IMR-90 (cell line): Measurements from ENCODE around the gene STARD10. TPM values are rescaled to one million over a fixed set of nuclear protein-coding genes. Genes with fewer than 3 reads are reported as not detected.

Experiments used
- ATAC-seq: fragments of 200-7000 bp; cut with Tn5 transposase; 2 replicates; pipeline ENCODE4 v1.9.1; 2020; ENCODE audit warnings: low read depth, mild to moderate bottlenecking, moderate library complexity
- BruUV-seq: library from RNA; stranded (reverse); fragments of 400-500 nt; replicated peaks from 2 replicates; lab custom pipeline; 2021; lab: Mats Ljungman, UMichigan
- CTCF ChIA-PET: fragments of 300-600 bp; formaldehyde crosslinking; extraction: SDS; loops from one replicate; lab custom pipeline; 2021; ENCODE audit warnings: antibody characterized with exemption; lab: Yijun Ruan, JAX
- POLR2A ChIA-PET: fragments of 300-600 bp; sonication (Branson Sonifier 250); formaldehyde crosslinking; loops from one replicate; lab custom pipeline; 2022; ENCODE audit warnings: antibody characterized with exemption; ENCODE audit not compliant: unreplicated experiment; lab: Charles Lee
- DNase-seq: peaks from one replicate; pipeline ENCODE4 v3.0.0; 2013
- H2AFZ ChIP-seq: replicated peaks from 2 replicates; pipeline ENCODE3; 2013; ENCODE audit warnings: low read length, mild to moderate bottlenecking; ENCODE audit not compliant: poor library complexity
- H2AK5ac ChIP-seq: 2 replicates; pipeline ENCODE4 v1.6.1; 2013; ENCODE audit warnings: low read depth, low read length, inconsistent platforms
- H2AK9ac ChIP-seq: replicated peaks from 2 replicates; pipeline ENCODE3; 2013; ENCODE audit warnings: mild to moderate bottlenecking, low read depth, low read length, moderate library complexity; ENCODE audit not compliant: poor library complexity
- H2BK120ac ChIP-seq: 2 replicates; pipeline ENCODE4 v1.6.1; 2013; ENCODE audit warnings: low read depth, low read length, inconsistent platforms
- H2BK15ac ChIP-seq: 3 replicates; pipeline ENCODE4 v1.6.1; 2013; ENCODE audit warnings: low read depth, low read length, inconsistent platforms
- H2BK20ac ChIP-seq: 2 replicates; pipeline ENCODE4 v1.6.1; 2013; ENCODE audit warnings: low read depth, mild to moderate bottlenecking, inconsistent platforms, low read length, moderate library complexity
- H2BK5ac ChIP-seq: 2 replicates; pipeline ENCODE4 v1.6.1; 2013; ENCODE audit warnings: mild to moderate bottlenecking, low read depth, low read length, inconsistent platforms; ENCODE audit not compliant: poor library complexity, severe bottlenecking
- H3K14ac ChIP-seq: replicated peaks from 2 replicates; pipeline ENCODE4 v1.6.1; 2013; ENCODE audit warnings: low read depth, low read length, inconsistent platforms
- H3K18ac ChIP-seq: 2 replicates; pipeline ENCODE4 v1.6.1; 2013; ENCODE audit warnings: low read depth, low read length, control low read depth
- H3K23ac ChIP-seq: 2 replicates; pipeline ENCODE4 v1.6.1; 2013; ENCODE audit warnings: low read depth, low read length, inconsistent platforms
- H3K27ac ChIP-seq: 2 replicates; pipeline ENCODE4 v1.5.1; 2013; ENCODE audit warnings: mild to moderate bottlenecking, control low read depth, low read length; ENCODE audit not compliant: insufficient read depth
- H3K27me3 ChIP-seq: 2 replicates; pipeline ENCODE4 v1.6.1; 2013; ENCODE audit warnings: low read length; ENCODE audit not compliant: control insufficient read depth, insufficient read depth
- H3K36me3 ChIP-seq: 2 replicates; pipeline ENCODE4 v1.6.1; 2013; ENCODE audit warnings: low read length, mixed read lengths; ENCODE audit not compliant: control insufficient read depth, insufficient read depth
- H3K4ac ChIP-seq: 2 replicates; pipeline ENCODE4 v1.6.1; 2013; ENCODE audit warnings: low read depth, low read length, inconsistent platforms
- H3K4me1 ChIP-seq: 2 replicates; pipeline ENCODE4 v1.6.1; 2013; ENCODE audit warnings: low read length, mixed read lengths; ENCODE audit not compliant: control insufficient read depth, insufficient read depth
- H3K4me2 ChIP-seq: 2 replicates; pipeline ENCODE4 v1.6.1; 2013; ENCODE audit warnings: low read depth, mild to moderate bottlenecking, control low read depth, low read length, moderate library complexity
- H3K4me3 ChIP-seq: 2 replicates; pipeline ENCODE4 v1.5.1; 2013; ENCODE audit warnings: low read depth, mild to moderate bottlenecking, control low read depth, low read length, moderate library complexity; ENCODE audit not compliant: insufficient read depth
- H3K56ac ChIP-seq: 2 replicates; pipeline ENCODE4 v1.6.1; 2013; ENCODE audit warnings: low read length, inconsistent platforms; ENCODE audit not compliant: insufficient read depth; ENCODE audit errors: extremely low read depth
- H3K79me1 ChIP-seq, 2 experiments: 2 replicates each; pipeline ENCODE4 v1.6.1; 2013; ENCODE audit warnings: low read length in 2 of 2, inconsistent platforms in 1 of 2, low read depth in 1 of 2
- H3K9ac ChIP-seq: 2 replicates; pipeline ENCODE4 v1.6.1; 2013; ENCODE audit warnings: low read depth, low read length, control low read depth
- H3K9me1 ChIP-seq: 2 replicates; pipeline ENCODE4 v1.6.1; 2013; ENCODE audit warnings: low read length, inconsistent platforms; ENCODE audit not compliant: insufficient read depth
- H3K9me3 ChIP-seq: 2 replicates; pipeline ENCODE4 v1.6.1; 2013; ENCODE audit warnings: low read length; ENCODE audit not compliant: control insufficient read depth, insufficient read depth
- H4K20me1 ChIP-seq: 2 replicates; pipeline ENCODE4 v1.6.1; 2013; ENCODE audit warnings: low read length, inconsistent platforms; ENCODE audit not compliant: insufficient read depth
- H4K5ac ChIP-seq: 2 replicates; pipeline ENCODE4 v1.6.1; 2013; ENCODE audit warnings: mild to moderate bottlenecking, low read depth, low read length, control low read depth
- H4K8ac ChIP-seq, 2 experiments: 2 replicates each; pipeline ENCODE4 v1.6.1; 2013; ENCODE audit warnings: low read depth in 2 of 2, low read length in 2 of 2, control low read depth in 1 of 2, inconsistent platforms in 1 of 2
- H4K91ac ChIP-seq: 2 replicates; pipeline ENCODE4 v1.6.1; 2013; ENCODE audit warnings: low read depth, low read length, inconsistent platforms; ENCODE audit not compliant: insufficient read depth
- BHLHE40 ChIP-seq: fragments of 150-350 bp; IDR thresholded peaks from 2 replicates; pipeline ENCODE4 v1.6.1; 2016; ENCODE audit warnings: mild to moderate bottlenecking, low read depth, low read length
- CEBPB ChIP-seq: IDR thresholded peaks from 2 replicates; pipeline ENCODE4 v1.6.1; 2012; ENCODE audit warnings: low read depth, low read length, improper control_type of control experiment
- CHD1 ChIP-seq: IDR thresholded peaks from 2 replicates; pipeline ENCODE4 v1.6.1; 2012; ENCODE audit warnings: low read depth, low read length, improper control_type of control experiment
- FOS ChIP-seq: fragments of 150-350 bp; IDR thresholded peaks from 2 replicates; pipeline ENCODE4 v1.6.1; 2016; ENCODE audit warnings: low read depth, low read length
- MAFK ChIP-seq: IDR thresholded peaks from 2 replicates; pipeline ENCODE4 v1.6.1; 2012; ENCODE audit warnings: low read depth, low read length, improper control_type of control experiment
- MAZ ChIP-seq: IDR thresholded peaks from 2 replicates; pipeline ENCODE4 v1.6.1; 2012; ENCODE audit warnings: low read depth, mild to moderate bottlenecking, low read length, improper control_type of control experiment, moderate library complexity, borderline replicate concordance
- NFE2L2 ChIP-seq: fragments of 150-350 bp; IDR thresholded peaks from 2 replicates; pipeline ENCODE4 v1.6.1; 2016; ENCODE audit warnings: low read depth, mild to moderate bottlenecking, low read length
- RAD21 ChIP-seq: IDR thresholded peaks from 2 replicates; pipeline ENCODE4 v1.6.1; 2012; ENCODE audit warnings: low read length, improper control_type of control experiment
- RFX5 ChIP-seq: IDR thresholded peaks from 2 replicates; pipeline ENCODE4 v1.8.0; 2012; ENCODE audit warnings: low read depth, mild to moderate bottlenecking, low read length, moderate library complexity
- WGBS, 2 experiments: methylation state at CpG; one replicate each; pipeline versions ENCODE4 v1.1.5 to v1.1.7; 2013; ENCODE audit warnings: missing lambda C conversion rate in 2 of 2; ENCODE audit not compliant: insufficient read length in 1 of 2; ENCODE audit errors: extremely low coverage in 2 of 2; 5-methylcytosine and 5-hydroxymethylcytosine counted together
- dilution Hi-C: fragments of 300-500 bp; cut with HindIII; formaldehyde crosslinking; loops from one replicate; pipeline ENCODE4 v1.14.3; 2018; ENCODE audit warnings: low sequenced_read_pairs; ENCODE audit not compliant: unreplicated experiment
- in situ Hi-C: fragments of 300-500 bp; cut with MboI; formaldehyde crosslinking; loops from 3 replicates; pipeline ENCODE4 v1.14.3; 2019; ENCODE audit warnings: low sequenced_read_pairs, inconsistent platforms, mixed read lengths
- intact Hi-C: fragments of 100-400 bp; cut with micrococcal nuclease; formaldehyde crosslinking; loops from 2 replicates; pipeline ENCODE4 v1.10.0; 2022
- polyA plus RNA-seq, 3 experiments: library from polyadenylated mRNA; depleted of rRNA; stranded (reverse); fragments of >200 nt; gene quantifications; 2 replicates each; pipeline ENCODE4 v1.2.3, GENCODE V29; 2012; ENCODE audit warnings: low replicate concordance in 1 of 3
- total RNA-seq: library from RNA; depleted of rRNA; stranded (reverse); fragments of >200 nt; gene quantifications from 2 replicates; pipeline ENCODE4 v1.2.3, GENCODE V29; 2012
- TF ChIP-seq, protein P1 (sequence below): fragments of 150-350 bp; IDR thresholded peaks from 2 replicates; pipeline ENCODE4 v1.6.1; 2016; ENCODE audit warnings: low read depth, mild to moderate bottlenecking, low read length, moderate library complexity, borderline replicate concordance
- TF ChIP-seq, protein P2 (sequence below): conservative IDR thresholded peaks from 2 replicates; pipeline ENCODE4 v1.5.1; 2012; ENCODE audit warnings: mild to moderate bottlenecking, low read depth, low read length, improper control_type of control experiment
- TF ChIP-seq, protein P3 (sequence below): fragments of 150-350 bp; IDR thresholded peaks from 2 replicates; pipeline ENCODE4 v1.6.1; 2017; ENCODE audit warnings: mild to moderate bottlenecking, antibody characterized with exemption, low read length, low read depth

Gene STARD10
- total and polyA plus RNA-seq, 2 of the 4 experiments (the other 2 are of a cell fraction), result 23.8 to 37.4 TPM

DNA sequence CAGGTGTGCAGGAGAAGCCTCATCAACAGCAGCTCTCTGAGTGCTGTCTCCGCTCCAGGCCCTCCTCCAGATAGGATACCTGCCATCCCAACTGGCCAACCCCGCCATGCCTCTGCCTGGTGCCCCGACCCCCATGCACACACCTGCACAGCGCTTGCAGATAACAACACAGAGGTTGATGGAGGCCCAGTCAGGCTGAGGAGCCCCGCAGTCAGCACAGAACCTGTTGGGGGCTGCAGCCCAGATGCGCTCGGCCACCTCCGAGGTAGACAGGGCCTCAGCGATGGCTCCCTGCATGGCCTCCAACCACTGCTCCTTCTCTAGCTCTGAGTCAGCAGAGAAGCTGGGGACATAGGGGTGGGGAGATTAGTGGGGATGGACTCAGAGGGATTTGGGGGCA lies 86.8 kb downstream of the STARD10 start:
- no peak overlapping the region for H3K4me3 ChIP-seq
- no peak overlapping the region for H3K4ac ChIP-seq
- BruUV-seq, result no TSS peak
- POLR2A ChIA-PET, result no interaction called here
- intact Hi-C loops, result no loop called here
- no peaks in the 10 kb centered on the region for H3K9me3 ChIP-seq
- CTCF ChIA-PET, result no interaction called here
- TF ChIP-seq MAFK, result no peak
- TF ChIP-seq, protein P1, sequence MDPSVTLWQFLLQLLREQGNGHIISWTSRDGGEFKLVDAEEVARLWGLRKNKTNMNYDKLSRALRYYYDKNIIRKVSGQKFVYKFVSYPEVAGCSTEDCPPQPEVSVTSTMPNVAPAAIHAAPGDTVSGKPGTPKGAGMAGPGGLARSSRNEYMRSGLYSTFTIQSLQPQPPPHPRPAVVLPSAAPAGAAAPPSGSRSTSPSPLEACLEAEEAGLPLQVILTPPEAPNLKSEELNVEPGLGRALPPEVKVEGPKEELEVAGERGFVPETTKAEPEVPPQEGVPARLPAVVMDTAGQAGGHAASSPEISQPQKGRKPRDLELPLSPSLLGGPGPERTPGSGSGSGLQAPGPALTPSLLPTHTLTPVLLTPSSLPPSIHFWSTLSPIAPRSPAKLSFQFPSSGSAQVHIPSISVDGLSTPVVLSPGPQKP, result no peak
- no peak for TF ChIP-seq NFE2L2
- no peak for TF ChIP-seq RFX5
- no peak for TF ChIP-seq MAZ
- no peak for TF ChIP-seq BHLHE40
- TF ChIP-seq RAD21, result no peak
- TF ChIP-seq CHD1, result no peak
- no peak for TF ChIP-seq CEBPB
- TF ChIP-seq, protein P2, sequence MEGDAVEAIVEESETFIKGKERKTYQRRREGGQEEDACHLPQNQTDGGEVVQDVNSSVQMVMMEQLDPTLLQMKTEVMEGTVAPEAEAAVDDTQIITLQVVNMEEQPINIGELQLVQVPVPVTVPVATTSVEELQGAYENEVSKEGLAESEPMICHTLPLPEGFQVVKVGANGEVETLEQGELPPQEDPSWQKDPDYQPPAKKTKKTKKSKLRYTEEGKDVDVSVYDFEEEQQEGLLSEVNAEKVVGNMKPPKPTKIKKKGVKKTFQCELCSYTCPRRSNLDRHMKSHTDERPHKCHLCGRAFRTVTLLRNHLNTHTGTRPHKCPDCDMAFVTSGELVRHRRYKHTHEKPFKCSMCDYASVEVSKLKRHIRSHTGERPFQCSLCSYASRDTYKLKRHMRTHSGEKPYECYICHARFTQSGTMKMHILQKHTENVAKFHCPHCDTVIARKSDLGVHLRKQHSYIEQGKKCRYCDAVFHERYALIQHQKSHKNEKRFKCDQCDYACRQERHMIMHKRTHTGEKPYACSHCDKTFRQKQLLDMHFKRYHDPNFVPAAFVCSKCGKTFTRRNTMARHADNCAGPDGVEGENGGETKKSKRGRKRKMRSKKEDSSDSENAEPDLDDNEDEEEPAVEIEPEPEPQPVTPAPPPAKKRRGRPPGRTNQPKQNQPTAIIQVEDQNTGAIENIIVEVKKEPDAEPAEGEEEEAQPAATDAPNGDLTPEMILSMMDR, result no peak
- TF ChIP-seq, protein P3, sequence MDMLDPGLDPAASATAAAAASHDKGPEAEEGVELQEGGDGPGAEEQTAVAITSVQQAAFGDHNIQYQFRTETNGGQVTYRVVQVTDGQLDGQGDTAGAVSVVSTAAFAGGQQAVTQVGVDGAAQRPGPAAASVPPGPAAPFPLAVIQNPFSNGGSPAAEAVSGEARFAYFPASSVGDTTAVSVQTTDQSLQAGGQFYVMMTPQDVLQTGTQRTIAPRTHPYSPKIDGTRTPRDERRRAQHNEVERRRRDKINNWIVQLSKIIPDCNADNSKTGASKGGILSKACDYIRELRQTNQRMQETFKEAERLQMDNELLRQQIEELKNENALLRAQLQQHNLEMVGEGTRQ, result no peak
- TF ChIP-seq FOS, result no peak
- no peak overlapping the region for H4K5ac ChIP-seq
- in situ Hi-C loops, result no loop called here
- no peak overlapping the region for H2AFZ ChIP-seq
- dilution Hi-C loops, result no loop called here
- no peak overlapping the region for H4K91ac ChIP-seq
- H2AK9ac ChIP-seq, result no peak overlapping the region
- no peak overlapping the region for H3K14ac ChIP-seq
- no peak overlapping the region for H3K9ac ChIP-seq
- peaks cover 35% of the 10 kb centered on the region for H4K20me1 ChIP-seq
- H3K9me1 ChIP-seq, result 0 out of 2 replicates have a peak, but pooled peaks cover 6% of the 10 kb centered on the region
- H3K4me2 ChIP-seq, result no peak overlapping the region
- peaks cover 16% of the 10 kb centered on the region for H3K4me1 ChIP-seq
- H3K56ac ChIP-seq, result no peak overlapping the region
- no peak overlapping the region for H2BK15ac ChIP-seq
- ATAC-seq (no peak), DNase-seq (no peak)
- H2BK20ac ChIP-seq, result no peak overlapping the region
- H3K27me3 ChIP-seq, result no peaks in the 10 kb centered on the region
- H3K23ac ChIP-seq, result no peak overlapping the region
- no peak overlapping the region for H2BK120ac ChIP-seq
- no peak overlapping the region for H2AK5ac ChIP-seq
- H2BK5ac ChIP-seq, result no peak overlapping the region
- 100% methylated on average over 2 of the region's 9 CpGs; no CpG with 5 or more reads in 1 of the 2 experiments for WGBS, 2 experiments
- no peak overlapping the region for H3K18ac ChIP-seq
- H3K36me3 ChIP-seq, result peaks cover 72% of the 10 kb centered on the region
- H3K79me1 ChIP-seq, result peaks cover 0 to 32% of the 10 kb centered on the region in 2 experiments
- no peak overlapping the region for H3K27ac ChIP-seq
- H4K8ac ChIP-seq, result no peak overlapping the region
